Mesenchymal stem cell (in vitro differentiated cells and primary cell): Measurements from ENCODE around the gene TPTE2.
"Not testable (repeated sequence)": the region's sequence is repeated elsewhere in the genome, so short reads cannot be mapped to it uniquely, and the experiment has no call there.

ENCODE experiments used
- DNase-seq: peaks from one replicate; pipeline ENCODE4 v3.0.0-alpha.2; 2013
- H2AFZ ChIP-seq: one replicate; pipeline ENCODE4 v1.6.1; 2013; ENCODE audit warnings: low read depth, mild to moderate bottlenecking, control low read depth, inconsistent platforms, low read length, moderate library complexity
- H2AK5ac ChIP-seq: 2 replicates; pipeline ENCODE4 v1.6.1; 2013; ENCODE audit warnings: low read length, moderate library complexity, mild to moderate bottlenecking, inconsistent platforms; ENCODE audit not compliant: severe bottlenecking
- H2BK120ac ChIP-seq: one replicate; pipeline ENCODE4 v1.6.1; 2013; ENCODE audit warnings: low read depth, mild to moderate bottlenecking, inconsistent platforms, low read length, moderate library complexity
- H2BK12ac ChIP-seq, 2 experiments: one replicate each; pipeline ENCODE4 v1.6.1; 2013; ENCODE audit warnings: inconsistent platforms in 2 of 2, low read length in 2 of 2, mild to moderate bottlenecking in 2 of 2, moderate library complexity in 2 of 2, control low read depth in 1 of 2
- H2BK15ac ChIP-seq: one replicate; pipeline ENCODE4 v1.6.1; 2013; ENCODE audit warnings: mild to moderate bottlenecking, low read depth, inconsistent platforms; ENCODE audit not compliant: poor library complexity, severe bottlenecking
- H2BK5ac ChIP-seq: 2 replicates; pipeline ENCODE4 v1.6.1; 2013; ENCODE audit warnings: low read depth, mild to moderate bottlenecking, low read length, control low read depth, inconsistent platforms; ENCODE audit not compliant: poor library complexity, severe bottlenecking
- H3K14ac ChIP-seq, 2 experiments: one replicate each; pipeline ENCODE4 v1.6.1; 2013; ENCODE audit warnings: inconsistent platforms in 2 of 2, low read length in 2 of 2, control low read depth in 1 of 2, mild to moderate bottlenecking in 1 of 2, moderate library complexity in 1 of 2
- H3K18ac ChIP-seq, 2 experiments: one replicate each; pipeline ENCODE4 v1.6.1; 2013; ENCODE audit warnings: inconsistent platforms in 2 of 2, low read length in 2 of 2, control low read depth in 1 of 2, low read depth in 1 of 2, mild to moderate bottlenecking in 1 of 2
- H3K23ac ChIP-seq, 2 experiments: one replicate each; pipeline ENCODE4 v1.6.1; 2013; ENCODE audit warnings: inconsistent platforms in 2 of 2, low read length in 2 of 2, mild to moderate bottlenecking in 2 of 2, moderate library complexity in 2 of 2, control low read depth in 1 of 2
- H3K27ac ChIP-seq: 2 replicates; pipeline ENCODE4 v1.5.1; 2013; ENCODE audit warnings: mild to moderate bottlenecking, moderate library complexity, low read length, control low read depth, inconsistent platforms; ENCODE audit not compliant: poor library complexity, severe bottlenecking
- H3K27me3 ChIP-seq, 2 experiments: 2 replicates each; pipeline versions ENCODE4 v1.6.1 to v1.7.0; 2013; ENCODE audit warnings: low read length in 2 of 2, mild to moderate bottlenecking in 2 of 2, moderate library complexity in 2 of 2, control low read depth in 1 of 2, inconsistent platforms in 1 of 2; ENCODE audit not compliant: control insufficient read depth in 1 of 2, insufficient read depth in 1 of 2
- H3K36me3 ChIP-seq, 2 experiments: 2 replicates each; pipeline versions ENCODE4 v1.6.1 to v1.7.0; 2013; ENCODE audit warnings: low read length in 2 of 2, control low read depth in 1 of 2, inconsistent platforms in 1 of 2, low read depth in 1 of 2, mild to moderate bottlenecking in 1 of 2; ENCODE audit not compliant: insufficient read depth in 2 of 2, control insufficient read depth in 1 of 2
- H3K4ac ChIP-seq, 2 experiments: one replicate each; pipeline ENCODE4 v1.6.1; 2013; ENCODE audit warnings: inconsistent platforms in 2 of 2, low read length in 2 of 2, mild to moderate bottlenecking in 2 of 2, moderate library complexity in 2 of 2, control low read depth in 1 of 2, low read depth in 1 of 2
- H3K4me1 ChIP-seq: 2 replicates; pipeline ENCODE4 v1.6.1; 2013; ENCODE audit warnings: low read depth, low read length, control low read depth; ENCODE audit not compliant: control insufficient read depth, insufficient read depth
- H3K4me2 ChIP-seq: 2 replicates; pipeline ENCODE4 v1.6.1; 2013; ENCODE audit warnings: low read length, mild to moderate bottlenecking, inconsistent platforms; ENCODE audit not compliant: poor library complexity, severe bottlenecking
- H3K4me3 ChIP-seq, 2 experiments: 2 replicates each; pipeline versions ENCODE4 v1.5.1 to v1.7.0; 2013; ENCODE audit warnings: low read length in 2 of 2, mild to moderate bottlenecking in 2 of 2, control low read depth in 1 of 2, low read depth in 1 of 2; ENCODE audit not compliant: insufficient read depth in 1 of 2
- H3K79me1 ChIP-seq: replicated peaks from 2 replicates; pipeline ENCODE4 v1.6.1; 2013; ENCODE audit warnings: mild to moderate bottlenecking, control low read depth, low read length, inconsistent platforms; ENCODE audit not compliant: poor library complexity, severe bottlenecking
- H3K9ac ChIP-seq: 2 replicates; pipeline ENCODE4 v1.7.0; 2013; ENCODE audit warnings: mild to moderate bottlenecking, low read length, moderate library complexity
- H3K9me3 ChIP-seq: 2 replicates; pipeline ENCODE4 v1.7.0; 2013; ENCODE audit warnings: mild to moderate bottlenecking, low read length; ENCODE audit not compliant: control insufficient read depth
- H4K8ac ChIP-seq: one replicate; pipeline ENCODE4 v1.6.1; 2013; ENCODE audit warnings: inconsistent platforms, mild to moderate bottlenecking, low read length, moderate library complexity
- H4K91ac ChIP-seq: one replicate; pipeline ENCODE4 v1.6.1; 2013; ENCODE audit warnings: mild to moderate bottlenecking, low read length, inconsistent platforms
- WGBS: methylation state at CpG from one replicate; pipeline ENCODE4 v1.1.7; 2013; ENCODE audit warnings: mixed read lengths; 5-methylcytosine and 5-hydroxymethylcytosine counted together

TPTE2 gene

GRCh38 chr13:19557287-19557686 lies 4.0 kb downstream of the TPTE2 start:
- not testable (repeated sequence) for H3K27ac ChIP-seq, H3K4me1 ChIP-seq, DNase-seq, H3K4me2 ChIP-seq, H2AFZ ChIP-seq, H4K91ac ChIP-seq, H3K4me3 ChIP-seq, H4K8ac ChIP-seq, H2BK12ac ChIP-seq, H3K14ac ChIP-seq, H2BK5ac ChIP-seq, H3K23ac ChIP-seq, H3K18ac ChIP-seq, H3K9ac ChIP-seq, H3K79me1 ChIP-seq, H3K9me3 ChIP-seq, H3K36me3 ChIP-seq, H3K4ac ChIP-seq, H3K27me3 ChIP-seq, H2AK5ac ChIP-seq, H2BK120ac ChIP-seq, H2BK15ac ChIP-seq
- no CpG with 5 or more reads among the region's 4 CpGs for WGBS

DNA sequence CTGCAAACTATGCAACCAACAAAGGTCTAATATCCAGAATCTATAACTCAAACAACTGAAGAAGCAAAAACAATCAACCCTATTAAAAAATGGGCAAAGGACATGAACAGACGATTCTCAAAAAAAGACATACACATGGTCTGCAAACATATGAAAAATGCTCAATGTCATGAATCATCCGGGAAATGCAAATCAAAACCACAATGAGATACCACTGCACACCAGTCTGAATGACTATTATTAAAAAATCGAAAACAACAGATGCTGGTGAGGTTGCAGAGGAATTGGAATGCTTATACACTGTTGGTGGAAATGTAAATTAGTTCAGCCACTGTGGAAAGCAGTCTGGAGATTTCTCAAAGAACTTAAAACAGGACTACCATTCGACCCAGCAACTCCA lies 12.1 kb downstream of the TPTE2 start:
- not testable (repeated sequence) for H3K4me3 ChIP-seq, H2BK120ac ChIP-seq, H2AK5ac ChIP-seq, H3K27me3 ChIP-seq, H3K9ac ChIP-seq, H3K9me3 ChIP-seq, H3K4me2 ChIP-seq, H3K4me1 ChIP-seq, H2BK5ac ChIP-seq, H3K18ac ChIP-seq, H3K23ac ChIP-seq, H3K14ac ChIP-seq, H4K91ac ChIP-seq, H4K8ac ChIP-seq, H3K27ac ChIP-seq, H2BK15ac ChIP-seq, H3K79me1 ChIP-seq, H2AFZ ChIP-seq, H3K36me3 ChIP-seq, H3K4ac ChIP-seq, H2BK12ac ChIP-seq, DNase-seq
- WGBS = 86% methylated on average over 1 of the region's 4 CpGs

DNA sequence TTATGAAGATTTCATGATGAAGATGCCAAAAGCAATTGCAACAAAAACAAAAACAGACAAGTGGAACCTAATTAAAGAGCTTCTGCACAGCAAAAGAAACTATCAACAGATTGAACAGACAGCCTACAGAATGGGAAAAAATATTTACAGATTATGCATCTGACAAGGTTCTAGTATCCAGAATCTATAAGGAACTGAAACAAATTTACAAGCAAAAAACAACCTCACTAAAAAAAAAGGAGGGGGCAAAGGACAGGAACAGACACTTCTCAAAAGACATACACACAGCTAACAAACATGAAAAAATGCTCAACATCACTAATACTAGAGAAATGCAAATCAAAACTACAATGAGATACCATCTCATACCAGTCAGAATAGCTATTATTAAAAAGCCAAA lies 35.7 kb downstream of the TPTE2 start:
- DNase-seq, H4K91ac ChIP-seq, H3K9me3 ChIP-seq, H3K4me3 ChIP-seq, H3K27me3 ChIP-seq, H2BK5ac ChIP-seq, H3K27ac ChIP-seq, H3K23ac ChIP-seq, H3K4me1 ChIP-seq, H3K4ac ChIP-seq, H3K36me3 ChIP-seq, H2AFZ ChIP-seq, H2AK5ac ChIP-seq, H2BK15ac ChIP-seq, H3K18ac ChIP-seq, H3K79me1 ChIP-seq, H2BK12ac ChIP-seq, H3K4me2 ChIP-seq, H2BK120ac ChIP-seq, H4K8ac ChIP-seq, H3K9ac ChIP-seq, H3K14ac ChIP-seq: not testable (repeated sequence)

DNA sequence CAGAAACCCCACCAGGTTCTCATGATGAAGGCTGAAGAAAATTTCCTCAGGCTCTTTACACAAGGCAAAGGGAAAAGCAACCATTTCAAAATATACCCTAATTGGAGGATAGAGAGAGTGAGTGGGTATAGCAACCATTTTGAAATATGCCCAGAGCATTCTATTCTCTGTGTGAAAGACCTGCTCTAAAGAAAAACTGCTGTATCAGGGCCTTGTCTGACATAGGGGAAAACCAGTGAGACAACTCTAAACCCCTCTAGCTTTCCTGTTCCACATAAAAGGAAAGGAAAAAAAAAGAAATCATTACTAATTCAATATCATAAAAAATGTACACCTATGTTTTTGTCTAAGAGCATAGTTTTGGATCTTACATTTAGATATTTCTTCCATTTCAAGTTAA lies 42.3 kb downstream of the TPTE2 start:
- Histone ChIP-seq H2BK12ac (no peak overlapping the region), H2AK5ac (no peak overlapping the region), H2BK5ac (no peak overlapping the region)

More for the DNA sequence above, 42.3 kb downstream of the TPTE2 start:
- H3K9me3 ChIP-seq = no peaks in the 10 kb centered on the region
- no peak for DNase-seq
- no peak overlapping the region for H4K91ac ChIP-seq
- H3K14ac ChIP-seq = no peak overlapping the region
- no peak overlapping the region for H4K8ac ChIP-seq
- H3K9ac ChIP-seq = no peak overlapping the region
- no peaks in the 10 kb centered on the region for H3K36me3 ChIP-seq
- H3K4me1 ChIP-seq = no peaks in the 10 kb centered on the region
- H3K23ac ChIP-seq = no peak overlapping the region
- H3K18ac ChIP-seq = no peak overlapping the region
- no peaks in the 10 kb centered on the region for H3K79me1 ChIP-seq
- no peak overlapping the region for H3K4me2 ChIP-seq
- H3K4ac ChIP-seq = no peak overlapping the region
- H3K4me3 ChIP-seq = no peak overlapping the region
- H3K27ac ChIP-seq = no peak overlapping the region
- H2AFZ ChIP-seq = no peak overlapping the region
- H2BK120ac ChIP-seq = no peak overlapping the region
- H3K27me3 ChIP-seq = no peaks in the 10 kb centered on the region
- no peak overlapping the region for H2BK15ac ChIP-seq
